Measurements from ENCODE around the gene NHLRC1.

Gene NHLRC1

DNA sequence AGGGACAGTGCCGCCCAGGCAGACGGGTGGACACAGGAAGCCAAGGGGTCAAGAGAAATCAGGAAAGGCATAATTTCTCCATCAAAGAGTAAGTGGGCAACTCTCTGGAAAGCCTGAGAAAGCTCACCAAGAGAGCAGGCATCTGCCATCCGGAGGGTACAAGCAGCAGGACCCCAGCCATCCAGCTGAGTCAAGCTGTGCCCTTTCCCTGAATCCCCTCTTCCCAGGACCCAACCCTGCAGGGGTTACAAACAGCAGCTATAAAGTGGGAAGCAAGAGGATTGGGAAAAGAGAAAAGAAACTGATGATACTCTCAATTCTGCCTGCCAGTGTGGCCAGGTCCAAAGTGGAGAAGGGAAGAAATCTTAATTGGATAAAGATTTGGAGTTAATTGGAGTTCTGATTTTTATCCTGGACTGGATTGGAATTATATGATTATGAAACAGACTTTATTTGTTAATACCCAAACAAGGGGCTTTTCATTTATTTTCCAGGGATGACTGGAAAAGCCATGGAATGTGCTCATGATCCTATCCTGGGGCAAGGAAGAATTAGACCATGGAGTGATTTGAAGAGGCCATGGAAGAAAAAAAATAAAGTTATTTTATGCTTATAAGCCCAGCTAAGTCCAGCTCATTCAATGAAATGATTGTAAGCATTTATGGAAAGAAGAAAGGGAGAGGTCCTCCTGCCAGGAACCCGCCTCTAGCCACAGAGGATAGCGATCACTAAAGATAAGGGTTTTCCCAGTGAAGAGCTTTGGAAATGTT lies 34.9 kb downstream of the NHLRC1 start:
- DNase-seq (ENCODE audit: low read depth) = no peak

DNA sequence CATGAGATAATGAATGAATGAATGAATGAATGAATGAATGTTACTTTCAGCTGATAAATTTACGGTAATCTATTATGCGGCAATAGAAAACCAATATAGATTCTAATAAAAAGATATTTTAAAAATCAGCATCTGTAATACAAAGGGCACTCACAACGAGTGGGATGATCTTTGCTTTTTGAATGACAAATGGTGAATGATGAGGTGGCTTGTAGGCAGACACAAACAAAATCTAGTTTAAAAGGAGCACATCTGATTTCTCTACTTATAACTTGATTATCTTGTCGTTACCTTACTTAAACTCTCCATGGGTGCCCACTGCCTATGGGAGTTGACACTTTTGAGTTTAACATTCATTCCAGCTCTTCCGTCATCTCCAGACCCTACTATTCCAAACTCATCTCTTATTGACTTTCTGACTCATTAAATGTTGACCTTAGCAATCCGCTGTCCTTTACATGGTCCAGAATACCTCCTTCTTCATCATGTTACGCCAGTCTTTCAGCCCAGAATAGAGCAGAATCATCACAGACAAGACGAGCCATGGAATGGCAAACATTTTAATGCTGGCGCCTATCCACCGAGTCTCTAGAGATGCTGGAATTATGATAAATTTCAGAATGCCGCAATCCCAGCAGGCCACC lies 41.3 kb downstream of the NHLRC1 start:
- no peak for DNase-seq (ENCODE audit: low read depth)

DNA sequence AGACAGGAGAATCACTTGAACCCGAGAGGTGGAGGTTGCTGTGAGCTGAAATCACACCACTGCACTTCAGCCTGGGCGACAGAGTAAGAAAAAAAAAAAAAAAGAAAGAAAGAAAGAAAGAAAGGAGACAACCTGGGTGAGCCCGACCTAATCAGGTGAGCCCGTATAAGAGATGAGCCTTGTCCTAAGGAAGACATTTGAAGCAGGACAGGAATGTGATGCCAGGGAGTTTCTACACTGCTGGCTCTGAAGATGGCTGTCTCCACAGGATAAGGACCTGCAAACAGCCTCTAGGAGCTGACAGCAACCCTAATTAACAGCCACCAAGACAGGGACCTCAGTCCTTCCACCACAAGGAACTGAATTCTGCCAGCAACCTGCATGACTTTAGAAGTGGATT lies 41.9 kb downstream of the NHLRC1 start:
- no peak for DNase-seq (ENCODE audit: low read depth)

DNA sequence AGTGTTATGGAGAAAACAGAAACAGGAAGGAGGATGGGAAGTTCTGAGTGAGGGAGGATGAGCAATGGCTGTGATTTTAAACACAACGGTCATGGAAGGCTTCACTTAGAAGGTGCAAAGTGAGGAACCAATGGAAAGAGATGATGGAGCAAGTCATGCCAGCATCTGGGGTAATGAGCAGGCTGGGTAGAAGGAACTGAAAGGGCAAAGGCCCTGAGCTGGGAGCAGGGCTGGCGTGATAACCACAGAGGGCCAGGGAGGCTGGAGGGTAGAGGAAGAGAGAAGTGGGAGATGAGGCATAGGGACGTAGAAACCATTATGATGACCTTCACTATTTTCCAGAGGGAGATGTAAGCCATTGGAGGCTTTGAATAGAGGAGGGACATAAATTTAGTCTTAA lies 43.6 kb downstream of the NHLRC1 start:
- DNase-seq (ENCODE audit: low read depth) = no peak

DNA sequence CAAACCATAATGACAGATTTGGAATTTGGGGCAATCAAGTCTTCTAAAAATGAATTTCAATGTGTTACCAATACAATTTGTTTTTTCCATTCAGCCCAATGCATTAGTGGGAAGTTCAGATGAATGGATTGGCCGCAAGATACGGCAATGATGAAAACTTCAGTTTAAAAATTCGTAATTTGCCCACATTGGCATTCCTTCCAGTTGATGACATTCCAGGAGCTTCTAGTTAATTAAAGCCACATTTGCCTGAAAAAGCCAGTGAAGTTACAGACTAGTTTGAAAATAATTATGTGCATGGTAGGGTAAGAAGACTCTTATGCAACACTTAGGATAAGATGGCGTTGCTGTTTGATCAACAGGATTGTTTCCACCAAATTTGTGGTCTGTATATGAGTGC lies 46.2 kb downstream of the NHLRC1 start:
- no peak for DNase-seq (ENCODE audit: low read depth)

DNA sequence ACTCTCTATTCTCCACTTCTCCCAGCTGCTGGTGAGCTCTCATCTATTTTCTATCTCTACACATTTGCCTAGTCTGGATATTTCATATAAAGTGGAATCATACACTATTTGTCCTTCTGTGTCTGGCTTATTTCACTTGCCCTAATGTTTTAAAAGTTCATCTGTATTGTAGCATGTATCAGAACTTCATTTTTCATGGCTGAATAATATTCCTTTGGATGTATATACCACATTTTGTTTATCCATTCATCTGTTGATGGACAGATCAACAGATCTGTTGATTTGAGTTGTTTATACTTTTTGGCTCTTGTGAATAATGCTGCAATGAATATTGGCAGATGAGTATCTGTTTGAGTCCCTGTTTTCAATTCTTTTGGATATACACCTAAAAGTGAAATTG lies 49.6 kb downstream of the NHLRC1 start:
- no peak for DNase-seq (ENCODE audit: low read depth)

DNA sequence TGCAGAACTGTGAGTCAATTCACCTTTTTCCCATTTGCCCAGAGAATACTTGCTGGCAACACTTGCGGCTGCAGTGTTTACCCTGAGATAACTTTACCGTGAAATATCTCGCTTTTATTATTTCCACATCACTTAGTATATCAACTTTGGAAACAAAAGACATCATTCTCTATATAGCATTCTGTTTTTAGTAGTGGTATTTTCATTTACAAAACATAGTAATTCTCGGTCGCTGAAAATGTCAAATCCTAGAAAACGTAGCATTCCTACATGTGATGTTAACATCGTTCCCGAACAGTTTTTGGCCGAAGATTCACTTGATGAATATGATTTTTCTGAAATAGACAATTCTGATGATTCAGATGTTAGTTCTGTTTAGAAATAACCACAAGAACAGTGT lies 52.0 kb downstream of the NHLRC1 start:
- no peak for DNase-seq (ENCODE audit: low read depth)

All from HS-5 (cell line).